ENCODE data around the gene SLC6A8. TPM values are rescaled to one million over a fixed set of nuclear protein-coding genes. Genes with fewer than 3 reads are reported as not detected.
A peak's percentile ranks its signal among the peaks of the same experiment; 100 is the strongest.

SLC6A8 gene
- total RNA-seq (1 to 10 TPM in 2 of 5 experiments, under 1 TPM in 3; 0.14 to 2.6 (median 0.84) TPM), polyA plus RNA-seq (under 1 TPM in 1 of 2 donors, not detected in 1; 0.10 TPM), total RNA-seq (1.9 reads per million, percentile 8 among the genes with 10 or more reads in this experiment)

DNA sequence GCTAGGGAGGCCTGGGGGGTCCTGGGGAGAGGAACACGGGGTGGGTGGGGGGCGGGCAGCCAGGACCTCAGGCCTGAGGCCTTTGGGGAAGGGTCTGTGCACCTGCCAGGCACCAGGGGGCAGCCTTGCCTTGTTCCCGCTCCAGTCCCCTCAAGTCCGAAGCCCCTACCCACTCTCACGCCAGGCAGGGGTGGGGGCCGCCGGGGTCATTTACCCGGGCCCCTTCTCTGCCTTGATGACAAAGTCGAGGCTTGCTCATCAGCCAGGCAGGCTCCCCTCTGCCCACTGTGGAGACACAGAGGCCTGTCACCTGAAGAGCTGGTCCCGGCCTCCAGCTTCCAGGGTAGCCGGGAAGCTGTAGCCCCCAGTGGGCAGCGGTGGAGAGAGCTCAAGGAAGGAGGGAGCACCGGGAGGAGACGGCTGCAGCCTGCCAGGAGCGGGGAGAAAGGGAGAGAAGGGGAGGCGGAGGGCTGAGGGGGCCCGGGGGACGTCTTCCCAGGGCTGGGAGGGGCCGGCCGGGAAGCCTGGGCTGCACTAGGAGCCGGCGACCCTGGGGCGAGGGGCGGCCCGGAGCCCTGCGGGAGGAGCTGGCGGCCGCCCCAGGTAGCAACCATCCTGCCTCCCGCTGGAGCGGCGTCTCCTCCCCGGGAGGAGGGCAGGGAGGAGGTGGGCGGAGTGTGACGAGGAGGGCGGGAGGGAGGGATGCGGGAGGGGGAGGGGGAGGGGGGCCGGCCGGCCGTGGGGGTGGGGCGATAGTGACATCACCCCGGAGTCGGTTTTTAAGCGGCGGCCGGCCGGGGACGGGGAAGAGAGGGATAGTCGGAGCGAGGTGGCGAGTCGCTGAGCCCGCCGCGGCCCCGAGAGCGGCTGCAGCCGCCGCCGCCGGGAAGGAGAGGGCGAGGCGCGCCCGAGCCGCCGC, at the start of gene SLC6A8:
Gene SLC6A8 (plus strand): TSS at position 806 of the 919 bp plus-strand sequence. CDS start 649 bp downstream, outside the sequence.
- Histone ChIP-seq H3K4me3 (ENCODE audit: low read length) (no peak within 1 kb of the TSS), H3K27ac (ENCODE audit: low read depth, low read length) (no peak within 1 kb of the TSS), H3K9me3 (ENCODE audit: control insufficient read depth in 2 of 3, low read length in 3 of 3) (no peaks in the 10 kb centered on the region), H3K36me3 (ENCODE audit: control insufficient read depth in 2 of 3, insufficient read depth in 3 of 3, low read length in 3 of 3) (no peaks in the 10 kb centered on the region), H3K4me1 (ENCODE audit: control insufficient read depth in 2 of 2, insufficient read depth in 2 of 2, low read length in 2 of 2) (no peaks in the 10 kb centered on the region), H3K27me3 (ENCODE audit: control insufficient read depth in 2 of 2, insufficient read depth in 2 of 2, low read length in 2 of 2) (no peaks in the 10 kb centered on the region)
- ATAC-seq = peak; percentile 51
- Mint-ChIP-seq H3K4me1 (peaks cover 0 to 4% (median 0%) of the 10 kb centered on the region in 7 donors), H3K9me3 (peaks cover 0 to 5% (median 0%) of the 10 kb centered on the region in 11 donors), H3K4me3 (peak within 1 kb of the TSS; percentile 49 to 84 (median 75)), H3K36me3 (no peaks in the 10 kb centered on the region), H3K27ac (peak within 1 kb of the TSS in 1 of 9 donors; percentile 3), H3K27me3 (peaks cover 0 to 26% (median 0%) of the 10 kb centered on the region in 5 donors)
- CTCF ChIA-PET = no interaction called here
- POLR2A ChIA-PET = no interaction called here
- DNase-seq = peak in 4 of 9 donors; percentile 17 to 56 (median 33)
- intact Hi-C loops (cut with micrococcal nuclease) = loop anchor here (1.0 to 5.0 kb wide), 3 partner anchors 35 to 240 kb away; partner anchors contain the start of genes ABCD1 (in 1 of the 2), ARHGAP4 (in 1 of the 2), BCAP31 (in 1 of the 2) and IDH3G (in 1 of the 2)

DNA sequence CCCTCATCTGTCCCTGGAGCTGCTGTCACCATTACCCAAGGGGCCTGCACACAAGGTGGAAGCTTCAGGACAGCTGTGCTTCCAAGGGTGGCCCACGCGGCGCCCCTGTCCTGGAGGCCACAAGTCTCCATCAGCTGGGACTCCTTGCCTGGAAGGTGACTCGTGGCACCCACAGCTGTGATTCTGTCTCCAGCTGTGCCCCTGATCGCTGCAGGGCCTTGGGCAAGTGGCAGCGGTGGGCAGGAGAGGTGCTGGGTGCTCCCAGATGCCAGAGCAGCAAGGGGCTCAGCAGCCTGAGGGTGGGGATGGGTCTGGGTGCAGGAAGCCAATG, 49.7 kb upstream of the SLC6A8 start:
- no peaks in the 10 kb centered on the region for H3K4me1 ChIP-seq (ENCODE audit: control insufficient read depth in 2 of 2, insufficient read depth in 2 of 2, low read length in 2 of 2)
- Mint-ChIP-seq H3K9me3 (no peaks in the 10 kb centered on the region), H3K27ac (no peak overlapping the region), H3K36me3 (no peaks in the 10 kb centered on the region), H3K4me1 (peaks cover 0 to 10% (median 8%) of the 10 kb centered on the region in 7 donors), H3K27me3 (peaks cover 5 to 17% (median 13%) of the 10 kb centered on the region in 5 donors), H3K4me3 (no peak overlapping the region)
- no peak for DNase-seq
- no peak overlapping the region for H3K27ac ChIP-seq (ENCODE audit: low read depth, low read length)
- no peaks in the 10 kb centered on the region for H3K9me3 ChIP-seq (ENCODE audit: control insufficient read depth in 2 of 3, low read length in 3 of 3)
- no peak for ATAC-seq
- ChIA-PET CTCF (no interaction called here), POLR2A (no interaction called here)
- H3K4me3 ChIP-seq (ENCODE audit: low read length) = no peak overlapping the region
- intact Hi-C loops (cut with micrococcal nuclease) = no loop called here
- H3K36me3 ChIP-seq (ENCODE audit: control insufficient read depth in 2 of 3, insufficient read depth in 3 of 3, low read length in 3 of 3) = no peaks in the 10 kb centered on the region
- H3K27me3 ChIP-seq (ENCODE audit: control insufficient read depth in 2 of 2, insufficient read depth in 2 of 2, low read length in 2 of 2) = no peaks in the 10 kb centered on the region

DNA sequence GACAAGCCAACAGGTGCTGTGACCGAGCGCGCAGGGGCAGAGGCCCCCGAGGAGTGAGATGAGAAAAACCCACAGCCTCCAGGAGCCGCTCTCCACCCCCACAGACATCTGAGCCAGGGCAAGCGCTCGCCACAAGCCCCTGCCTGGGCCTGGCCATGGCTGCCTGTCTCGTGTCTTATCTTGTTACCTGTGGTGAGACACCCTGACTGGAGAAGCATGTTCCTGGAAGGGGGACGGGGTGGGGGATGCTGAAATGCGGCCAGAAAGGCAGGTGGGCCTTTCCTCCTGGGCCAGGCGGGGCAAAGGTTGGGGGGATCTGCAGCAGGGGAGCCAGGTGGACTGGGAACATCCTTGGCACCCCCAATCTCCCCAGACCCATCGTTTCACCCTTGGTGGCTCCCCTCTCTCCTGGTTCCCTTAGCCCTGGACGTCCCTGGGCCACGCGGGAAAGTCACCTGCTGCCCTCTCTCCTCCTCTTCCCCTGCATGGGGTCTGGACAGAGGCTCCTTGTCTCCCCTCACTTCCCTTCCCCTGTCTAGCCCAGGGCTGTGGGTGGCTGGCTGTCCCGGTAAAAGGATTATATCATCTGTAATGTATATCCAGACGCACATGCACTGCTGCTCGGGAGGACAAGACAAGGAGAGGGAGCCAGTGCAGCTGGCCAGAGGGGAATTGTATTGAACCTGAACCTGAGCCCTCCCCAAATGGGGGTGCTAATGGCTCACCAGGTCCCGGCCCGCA, 49.1 kb upstream of the SLC6A8 start:
- CTCF ChIA-PET = no interaction called here
- peaks cover 5 to 23% (median 16%) of the 10 kb centered on the region in 5 donors for H3K27me3 Mint-ChIP-seq
- Histone ChIP-seq H3K4me1 (ENCODE audit: control insufficient read depth in 2 of 2, insufficient read depth in 2 of 2, low read length in 2 of 2) (peaks cover 0 to under 1% of the 10 kb centered on the region in 2 donors), H3K27me3 (ENCODE audit: control insufficient read depth in 2 of 2, insufficient read depth in 2 of 2, low read length in 2 of 2) (no peaks in the 10 kb centered on the region), H3K4me3 (ENCODE audit: low read length) (no peak overlapping the region), H3K9me3 (ENCODE audit: control insufficient read depth in 2 of 3, low read length in 3 of 3) (no peaks in the 10 kb centered on the region), H3K27ac (ENCODE audit: low read depth, low read length) (no peak overlapping the region), H3K36me3 (ENCODE audit: control insufficient read depth in 2 of 3, insufficient read depth in 3 of 3, low read length in 3 of 3) (no peaks in the 10 kb centered on the region)
- no peaks in the 10 kb centered on the region for H3K9me3 Mint-ChIP-seq
- no peak overlapping the region for H3K4me3 Mint-ChIP-seq
- no peak overlapping the region for H3K27ac Mint-ChIP-seq
- peaks cover 0 to 14% (median 9%) of the 10 kb centered on the region in 7 donors for H3K4me1 Mint-ChIP-seq
- DNase-seq = no peak
- H3K36me3 Mint-ChIP-seq = no peaks in the 10 kb centered on the region
- ATAC-seq = no peak
- POLR2A ChIA-PET = no interaction called here
- intact Hi-C loops (cut with micrococcal nuclease) = no loop called here

DNA sequence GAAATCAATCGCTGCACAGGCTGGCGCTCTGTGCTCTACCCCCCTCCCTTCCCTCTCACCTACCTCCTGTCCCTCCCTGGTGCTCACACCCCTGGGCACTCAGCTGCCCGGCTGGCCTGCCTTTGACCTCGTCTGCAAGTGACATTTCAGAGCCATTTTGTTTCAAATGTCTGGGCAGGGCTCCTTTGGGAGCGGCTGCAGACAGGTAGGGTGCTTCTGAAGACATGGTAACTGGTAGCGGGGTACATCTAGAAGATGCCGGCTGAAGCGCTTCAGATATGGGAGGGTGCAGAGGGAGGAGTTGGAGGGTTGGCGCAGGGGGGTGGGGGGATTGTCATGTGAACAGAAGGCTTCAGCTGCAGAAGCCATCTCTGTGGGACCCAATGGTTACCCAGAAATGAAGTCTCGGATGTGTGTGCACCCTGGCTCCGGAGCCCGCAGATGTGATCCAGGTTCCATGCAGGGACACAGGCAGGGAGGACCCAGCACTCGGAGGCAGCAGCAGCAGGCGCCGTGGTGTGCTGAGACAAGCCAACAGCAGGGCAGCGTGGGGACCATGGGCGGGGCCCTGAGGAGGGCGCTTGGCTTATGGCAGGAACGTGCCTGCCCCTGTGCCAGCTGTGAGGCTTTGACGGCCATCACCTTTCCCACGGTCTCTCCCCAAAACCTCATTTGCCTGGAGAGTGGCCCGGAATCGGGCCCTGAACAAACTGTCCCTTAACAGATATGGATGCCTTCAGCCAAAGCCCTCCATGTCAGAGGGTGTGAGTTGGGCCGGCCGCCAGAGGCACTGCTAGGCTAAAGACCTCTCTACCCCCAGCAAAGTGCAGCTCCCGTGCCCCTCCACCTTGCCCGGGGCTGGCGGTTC, 48.3 kb upstream of the SLC6A8 start:
- Mint-ChIP-seq H3K36me3 (no peaks in the 10 kb centered on the region), H3K4me1 (peaks cover 0 to 15% (median 9%) of the 10 kb centered on the region in 7 donors), H3K9me3 (no peaks in the 10 kb centered on the region), H3K27me3 (peaks cover 5 to 24% (median 16%) of the 10 kb centered on the region in 5 donors), H3K4me3 (no peak overlapping the region), H3K27ac (no peak overlapping the region)
- no peak overlapping the region for H3K4me3 ChIP-seq (ENCODE audit: low read length)
- intact Hi-C loops (cut with micrococcal nuclease) = no loop called here
- H3K27me3 ChIP-seq (ENCODE audit: control insufficient read depth in 2 of 2, insufficient read depth in 2 of 2, low read length in 2 of 2) = no peaks in the 10 kb centered on the region
- H3K27ac ChIP-seq (ENCODE audit: low read depth, low read length) = no peak overlapping the region
- DNase-seq (no peak), ATAC-seq (no peak)
- H3K36me3 ChIP-seq (ENCODE audit: control insufficient read depth in 2 of 3, insufficient read depth in 3 of 3, low read length in 3 of 3) = no peaks in the 10 kb centered on the region
- CTCF ChIA-PET = interaction anchor here (0.6 kb wide), 1 partner anchor 316 kb away, joined by 3 read pairs; no protein-coding TSS in a partner anchor
- POLR2A ChIA-PET = no interaction called here
- H3K9me3 ChIP-seq (ENCODE audit: control insufficient read depth in 2 of 3, low read length in 3 of 3) = no peaks in the 10 kb centered on the region
- H3K4me1 ChIP-seq (ENCODE audit: control insufficient read depth in 2 of 2, insufficient read depth in 2 of 2, low read length in 2 of 2) = peaks cover 0 to 4% of the 10 kb centered on the region in 2 donors

DNA sequence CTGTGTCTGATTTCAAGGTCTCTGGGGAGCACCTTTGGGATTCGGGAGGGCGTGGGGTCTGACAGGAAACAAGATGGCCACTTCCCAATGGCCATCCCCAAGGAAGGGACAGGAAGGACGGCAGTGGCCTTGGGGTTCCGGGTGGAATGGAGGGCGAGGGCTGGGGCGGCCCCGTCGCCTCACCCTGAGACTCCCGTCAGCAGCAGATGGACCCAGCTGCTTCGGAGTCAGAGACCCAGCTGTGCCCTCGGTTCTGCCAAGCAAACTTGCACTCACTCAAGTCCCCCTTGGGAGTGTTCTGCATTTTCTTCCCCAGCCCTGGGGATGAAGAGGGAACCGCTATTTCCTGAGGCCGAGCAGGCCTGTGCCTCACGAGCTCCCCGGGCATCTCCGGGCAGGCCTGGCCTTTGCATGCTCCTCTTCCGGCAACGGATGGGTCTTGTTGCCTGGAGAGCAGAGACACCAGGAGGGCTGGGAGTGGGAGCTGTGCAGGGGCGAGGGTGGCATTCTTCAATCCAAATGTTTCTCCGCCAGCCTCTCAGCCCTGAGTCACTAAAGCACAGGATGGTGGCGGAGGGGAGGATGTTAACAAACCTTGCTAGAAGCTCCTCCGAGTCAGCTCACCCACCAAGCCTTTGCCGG, 47.6 kb upstream of the SLC6A8 start:
- DNase-seq (no peak), ATAC-seq (no peak)
- Histone ChIP-seq H3K27me3 (ENCODE audit: control insufficient read depth in 2 of 2, insufficient read depth in 2 of 2, low read length in 2 of 2) (no peaks in the 10 kb centered on the region), H3K9me3 (ENCODE audit: control insufficient read depth in 2 of 3, low read length in 3 of 3) (no peaks in the 10 kb centered on the region), H3K4me1 (ENCODE audit: control insufficient read depth in 2 of 2, insufficient read depth in 2 of 2, low read length in 2 of 2) (peaks cover 0 to 4% of the 10 kb centered on the region in 2 donors), H3K27ac (ENCODE audit: low read depth, low read length) (no peak overlapping the region), H3K36me3 (ENCODE audit: control insufficient read depth in 2 of 3, insufficient read depth in 3 of 3, low read length in 3 of 3) (no peaks in the 10 kb centered on the region), H3K4me3 (ENCODE audit: low read length) (no peak overlapping the region)
- Mint-ChIP-seq H3K9me3 (no peaks in the 10 kb centered on the region), H3K27me3 (peaks cover 5 to 29% (median 16%) of the 10 kb centered on the region in 5 donors), H3K36me3 (no peaks in the 10 kb centered on the region), H3K4me3 (no peak overlapping the region), H3K4me1 (peaks cover 0 to 15% (median 9%) of the 10 kb centered on the region in 7 donors), H3K27ac (no peak overlapping the region)
- intact Hi-C loops (cut with micrococcal nuclease) = no loop called here
- CTCF ChIA-PET = interaction anchor here (0.6 kb wide), 1 partner anchor 315 kb away, joined by 3 read pairs; no protein-coding TSS in a partner anchor
- POLR2A ChIA-PET = no interaction called here
